Sciatic nerve (tissue), 2 donors: ENCODE data around the gene BUD31. TPM values are rescaled to one million over a fixed set of nuclear protein-coding genes. Genes with fewer than 3 reads are reported as not detected.
A peak's percentile ranks its signal among the peaks of the same experiment; 100 is the strongest.
"Not testable (repeated sequence)": the region's sequence is repeated elsewhere in the genome, so short reads cannot be mapped to it uniquely, and the experiment has no call there.

Experiments used
- ATAC-seq: fragments of 200-7000 bp; cut with Tn5 transposase; one replicate; pipeline ENCODE4 v1.9.1; 2020; ENCODE audit warnings: mild to moderate bottlenecking, moderate library complexity
- DNase-seq: peaks from one replicate; pipeline ENCODE4 v3.0.0-alpha.2; 2020; ENCODE audit warnings: low spot score
- intact Hi-C: fragments of 100-400 bp; cut with DNase I; formaldehyde crosslinking; loops from one replicate; pipeline ENCODE4 v1.14.2; 2022
- total RNA-seq: library from RNA; stranded (reverse); fragmentation: NEBNext Ultra II Directional; extraction: Animal tissue kit (Norgen Biotek cat#: 25700); gene quantifications from one replicate; pipeline ENCODE4 v1.2.1, GENCODE V29; 2021
- donor health status: DM: no; HTN: no; CAD: no.
- donor health status: DM: no; HTN: no; CAD: no.

The BUD31 gene
- total RNA-seq, 1 donor from 2014 or later: 59.2 TPM

- intact Hi-C loops: no loop called here
- ATAC-seq (no peak), DNase-seq (no peak)
These were observed 13.0 kb upstream of the BUD31 start for GRCh38 chr7:99395616-99396327.

- ATAC-seq: no peak
- intact Hi-C loops: no loop called here
These were observed 12.1 kb upstream of the BUD31 start for GRCh38 chr7:99396418-99397296.

GRCh38 chr7:99397297-99397983 is 11.3 kb upstream of the BUD31 start:
- intact Hi-C loops: no loop called here
- ATAC-seq: no peak

More at GRCh38 chr7:99396418-99397296, 12.1 kb upstream of the BUD31 start:
- no peak for DNase-seq

GRCh38 chr7:99398891-99399445 is 9.8 kb upstream of the BUD31 start:
- no peak for ATAC-seq
- intact Hi-C loops: no loop called here
- DNase-seq: no peak

More at GRCh38 chr7:99397297-99397983, 11.3 kb upstream of the BUD31 start:
- no peak for DNase-seq

- intact Hi-C loops: no loop called here
- ATAC-seq: no peak
- no peak for DNase-seq
These were observed 9.2 kb upstream of the BUD31 start for GRCh38 chr7:99399597-99399996.

- intact Hi-C loops: no loop called here
- ATAC-seq (no peak), DNase-seq (no peak)
These were observed 5.9 kb upstream of the BUD31 start for GRCh38 chr7:99402854-99403253.

GRCh38 chr7:99403764-99404163 is 5.0 kb upstream of the BUD31 start:
- no peak for DNase-seq
- ATAC-seq: no peak
- intact Hi-C loops: no loop called here

GRCh38 chr7:99404235-99404976 is 4.4 kb upstream of the BUD31 start:
- peak; percentile 64 for DNase-seq
- ATAC-seq: no peak
- intact Hi-C loops: no loop called here

GRCh38 chr7:99404977-99405320 is 3.8 kb upstream of the BUD31 start:
- ATAC-seq: no peak
- intact Hi-C loops: loop anchor here (5.0 kb wide), 1 partner anchor 412 kb away; no protein-coding TSS in a partner anchor
- no peak for DNase-seq

GRCh38 chr7:99406557-99406956 is 2.2 kb upstream of the BUD31 start:
- ATAC-seq (no peak), DNase-seq (no peak)
- intact Hi-C loops: loop anchor here (5.0 kb wide), 1 partner anchor 411 kb away; no protein-coding TSS in a partner anchor

- peak; percentile 12 for ATAC-seq
- DNase-seq: peak; percentile 81
- intact Hi-C loops: loop anchor here (5.0 kb wide), 1 partner anchor 409 kb away; no protein-coding TSS in a partner anchor
These were observed 844 bp upstream of the BUD31 start for GRCh38 chr7:99407872-99408378.

- intact Hi-C loops: loop anchor here (5.0 kb wide), 1 partner anchor 408 kb away; no protein-coding TSS in a partner anchor
These were observed 413 bp downstream of the BUD31 start for GRCh38 chr7:99409192-99409572.

GRCh38 chr7:99409806-99410205 is 1.0 kb downstream of the BUD31 start:
- DNase-seq: no peak
- intact Hi-C loops: loop anchor here (5.0 kb wide), 1 partner anchor 407 kb away; no protein-coding TSS in a partner anchor

More at GRCh38 chr7:99409192-99409572, 413 bp downstream of the BUD31 start:
- peak; percentile 0 for ATAC-seq
- DNase-seq: no peak

GRCh38 chr7:99410635-99411034 is 1.9 kb downstream of the BUD31 start:
- intact Hi-C loops: no loop called here
- DNase-seq: no peak
- ATAC-seq: no peak

More at GRCh38 chr7:99409806-99410205, 1.0 kb downstream of the BUD31 start:
- ATAC-seq: no peak

GRCh38 chr7:99415513-99416127 is 6.9 kb downstream of the BUD31 start:
- ATAC-seq, intact Hi-C loops: not testable (repeated sequence)
- DNase-seq: peak; percentile 75

- intact Hi-C loops: no loop called here
- DNase-seq: no peak
- ATAC-seq: no peak
These were observed 9.5 kb downstream of the BUD31 start for GRCh38 chr7:99418260-99418659.

- no peak for DNase-seq
- ATAC-seq: peak; percentile 18
- intact Hi-C loops: no loop called here
These were observed 10.7 kb downstream of the BUD31 start for GRCh38 chr7:99419323-99420021.
